Uterus (tissue), 2 donors: ENCODE data around the gene CFAP20DC.

Experiments used
- CTCF ChIP-seq, 4 experiments: fragments of 200-600 bp in 2 of 4; fragments of 450-650 bp in 2 of 4; sonication (generic) in 2 of 4; IDR thresholded peaks; one replicate each; pipeline ENCODE4 v1.5.1; 2016 to 2019; ENCODE audit warnings: antibody characterized with exemption in 4 of 4, mild to moderate bottlenecking in 2 of 4, moderate library complexity in 1 of 4
- POLR2A ChIP-seq, 2 donors: fragments of 450-650 bp; IDR thresholded peaks; one replicate each; pipeline ENCODE4 v1.6.1; 2016; ENCODE audit warnings: antibody characterized with exemption in 2 of 2, mild to moderate bottlenecking in 1 of 2, moderate library complexity in 1 of 2

- TF ChIP-seq CTCF (IDR thresholded peaks at IDR 0.05): no peak
- TF ChIP-seq POLR2A (IDR thresholded peaks at IDR 0.05): no peak
Measured at GRCh38 chr3:58731673-58732072, 318.2 kb downstream of the CFAP20DC start.
